ENCODE measurements around the gene C15orf61.

GRCh38 chr15:67556976-67557570 lies 36.1 kb downstream of the C15orf61 start:
- no peak for TF ChIP-seq CTCF (IDR thresholded peaks at IDR 0.05)
- TF ChIP-seq ZFX (IDR thresholded peaks at IDR 0.05; ENCODE audit: borderline replicate concordance): no peak
